Activated CD4-positive, alpha-beta T cell treated with anti-CD3 and anti-CD28 coated beads, Interleukin-10, Interleukin-2, amounts not matched to agents 100 ng/mL and 50 ng/mL, durations not matched to agents 16 hours and 8 hours (primary cell): ENCODE data around the gene AVL9.
"Not testable (repeated sequence)": the region's sequence is repeated elsewhere in the genome, so short reads cannot be mapped to it uniquely, and the experiment has no call there.

Experiments
- DNase-seq: peaks from one replicate; pipeline ENCODE4 v3.0.0-alpha.2; 2020

The AVL9 gene

DNA sequence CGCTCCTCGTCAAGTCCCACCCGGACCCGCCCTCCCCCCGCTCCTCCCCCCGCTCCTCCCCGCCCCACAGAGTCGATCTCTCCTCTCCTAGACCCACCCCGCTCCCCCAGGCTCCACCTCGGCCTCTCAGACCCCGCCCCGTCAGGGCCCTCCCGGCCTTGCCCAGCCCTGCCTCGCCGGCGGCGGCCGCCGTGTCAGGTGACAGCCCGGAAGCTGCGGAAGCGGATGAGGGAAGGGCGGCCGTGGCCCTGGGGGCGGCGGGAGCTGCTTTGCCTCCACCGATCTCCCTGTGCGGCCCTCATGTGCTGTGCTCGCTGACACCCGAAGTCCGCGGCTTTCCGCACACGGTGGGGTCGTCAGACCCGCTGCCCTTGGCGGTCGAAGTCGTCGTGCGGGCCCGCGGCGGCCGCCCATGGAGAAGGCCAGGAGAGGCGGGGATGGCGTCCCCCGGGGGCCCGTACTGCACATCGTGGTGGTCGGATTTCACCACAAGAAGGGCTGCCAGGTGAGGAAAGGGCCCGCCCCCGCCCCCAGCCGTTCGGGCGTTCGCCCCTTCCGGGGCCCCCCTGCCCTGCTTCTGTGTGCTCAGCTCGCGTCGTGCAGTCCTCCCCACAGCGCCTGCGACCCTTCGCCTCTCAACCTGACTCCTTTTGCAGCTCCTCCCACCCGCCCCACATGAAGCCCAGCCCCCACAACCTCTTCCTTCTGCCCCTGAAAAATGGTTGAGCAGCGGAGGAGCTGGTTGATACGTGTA is at the start of gene AVL9:
AVL9 (plus strand) TSS at position 192 of the 754 bp plus-strand sequence; CDS start at position 413, 221 bp downstream.
- DNase-seq: peak; percentile 99

DNA sequence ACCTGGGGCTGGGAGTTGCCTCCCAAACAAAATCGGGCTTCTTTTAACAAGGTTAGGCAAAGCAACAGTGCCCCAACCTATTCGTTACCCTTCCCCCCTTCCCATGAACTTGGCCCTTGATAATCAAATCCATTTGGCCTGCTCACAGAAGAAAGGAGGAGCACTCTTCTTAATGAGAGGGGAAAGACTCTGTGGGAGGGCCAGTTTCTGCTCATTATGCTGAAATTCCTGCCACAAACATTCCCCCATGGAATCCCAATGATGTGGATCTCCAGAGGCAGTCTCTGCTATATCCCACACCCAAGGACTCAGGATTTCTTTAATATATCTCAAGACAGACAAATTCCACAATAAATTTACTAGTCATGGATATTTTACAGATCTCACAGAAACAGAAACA is 48.1 kb upstream of the AVL9 start:
- no peak for DNase-seq

DNA sequence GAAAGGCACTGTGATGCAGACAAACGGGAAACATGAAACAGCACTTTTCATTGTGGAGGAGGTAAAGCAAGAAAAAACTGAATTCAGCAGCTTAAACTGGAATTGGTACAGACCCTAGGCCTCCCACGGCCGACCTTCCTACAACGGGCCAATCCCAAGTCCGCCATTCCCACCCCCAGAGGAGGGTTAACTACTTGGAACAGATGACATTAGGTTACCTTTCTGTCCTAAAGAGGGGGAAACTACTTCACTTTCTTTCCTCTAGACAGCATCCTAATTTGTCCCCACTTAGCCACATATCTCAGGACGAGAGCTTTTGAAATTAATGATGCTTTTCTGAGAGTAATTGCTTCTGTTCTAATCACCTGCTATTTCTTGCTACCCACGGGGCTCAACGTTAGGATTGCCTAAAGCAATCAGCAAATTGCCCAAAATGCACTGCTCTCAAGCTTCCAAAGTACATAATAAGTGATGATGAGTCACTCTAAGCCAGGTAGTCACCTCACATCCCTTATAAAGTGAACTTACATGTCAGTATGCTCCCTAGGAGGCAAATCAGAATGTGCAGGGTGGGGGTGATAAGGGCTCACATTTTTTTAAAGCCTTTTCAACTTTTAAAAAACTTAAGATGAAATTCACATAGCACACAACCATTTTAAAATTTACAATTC is 41.8 kb upstream of the AVL9 start:
- DNase-seq: no peak

DNA sequence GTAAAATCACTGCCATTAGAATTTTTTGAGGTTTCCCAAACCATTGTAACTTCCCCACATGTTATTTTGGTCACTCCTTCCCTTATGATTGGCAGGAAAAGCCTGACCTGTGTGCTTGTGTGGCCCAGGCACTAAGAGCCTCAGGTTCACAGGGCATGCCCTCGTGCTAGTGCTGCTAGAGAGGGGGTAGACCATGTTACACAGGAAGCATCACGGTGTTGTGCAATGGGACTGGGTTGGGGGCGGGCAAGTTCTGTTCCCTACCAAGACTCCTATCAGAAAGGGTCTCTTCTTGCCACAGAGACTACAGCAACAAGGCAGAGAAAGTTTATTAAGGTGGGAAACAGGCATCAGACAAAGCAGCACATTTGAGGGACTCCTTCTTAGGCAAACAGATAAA is 37.3 kb upstream of the AVL9 start:
- no peak for DNase-seq

DNA sequence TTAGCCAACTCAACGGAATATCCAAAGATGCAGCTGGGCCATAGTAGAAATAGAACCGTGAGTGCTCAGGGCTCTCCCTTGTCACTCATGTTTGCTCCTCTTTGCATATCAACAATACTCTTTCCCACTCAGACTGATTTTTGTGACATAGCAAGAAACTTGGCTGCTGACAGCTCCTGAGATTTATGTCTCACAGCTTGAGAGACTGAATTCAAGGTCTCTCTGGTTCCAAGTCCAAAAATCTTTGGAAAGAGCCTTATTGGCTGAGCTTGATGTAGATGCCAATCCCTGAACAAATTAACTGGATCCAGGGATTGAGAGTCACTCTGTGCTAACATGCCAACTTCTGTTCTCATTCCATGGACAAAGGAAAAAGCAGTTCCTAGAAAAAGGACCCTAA is 35.5 kb upstream of the AVL9 start:
- no peak for DNase-seq

DNA sequence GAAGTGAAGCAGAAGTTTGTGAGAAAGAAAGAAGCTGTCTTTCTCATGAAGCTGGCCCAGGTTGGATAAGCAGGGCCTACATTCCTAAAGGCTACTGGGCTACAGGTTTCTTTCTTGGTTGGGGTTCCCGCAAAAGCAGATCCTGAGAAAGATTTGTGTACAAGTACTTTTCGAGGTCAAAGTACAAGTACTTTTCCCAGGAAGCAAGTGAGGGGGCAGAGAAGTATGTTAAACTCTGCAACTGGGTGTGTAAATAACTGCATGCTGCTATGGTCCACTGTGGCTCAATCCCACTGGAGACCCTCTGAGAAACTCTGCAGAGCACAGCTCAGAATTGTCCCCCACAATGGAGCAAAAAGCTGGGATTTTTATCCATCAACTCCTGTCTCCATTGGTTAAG is 33.8 kb upstream of the AVL9 start:
- no peak for DNase-seq

DNA sequence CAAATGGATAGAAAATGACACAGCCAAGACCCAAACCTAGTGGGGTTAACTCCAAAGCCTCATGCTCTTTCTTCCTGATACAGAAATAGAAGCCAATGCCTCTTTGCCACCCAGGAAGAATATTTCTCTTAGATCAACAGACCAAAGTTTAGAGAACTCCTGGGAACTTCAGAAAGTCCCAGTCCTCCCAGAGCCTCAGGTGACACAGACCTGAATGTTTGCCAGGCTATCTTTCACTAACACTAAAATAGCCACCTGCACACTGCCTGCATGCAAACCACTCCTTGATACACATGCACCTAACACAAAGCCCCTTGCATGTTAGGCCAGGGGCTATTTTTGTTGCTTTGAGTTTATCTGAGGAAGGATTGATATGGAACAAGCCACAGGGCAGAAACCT is 32.8 kb upstream of the AVL9 start:
- DNase-seq: no peak

DNA sequence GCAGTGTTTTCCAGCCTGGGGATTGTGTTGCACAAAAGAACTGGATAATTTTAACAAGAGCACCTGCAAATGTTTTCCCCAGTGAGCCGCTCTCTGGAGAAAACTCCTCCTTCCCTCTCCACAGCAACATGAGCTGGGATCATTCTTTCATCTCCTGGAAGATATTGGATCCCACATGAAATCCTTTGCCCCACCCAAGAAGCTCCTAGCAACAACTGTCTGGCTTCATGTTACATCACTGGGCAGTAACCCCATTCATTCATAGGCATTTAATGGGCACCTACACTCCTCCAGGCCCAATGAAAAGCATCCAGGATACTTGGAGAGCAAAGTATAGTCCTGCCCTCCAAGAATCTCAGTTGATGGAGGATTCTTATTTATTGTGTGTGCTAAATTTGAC is 32.3 kb upstream of the AVL9 start:
- no peak for DNase-seq

DNA sequence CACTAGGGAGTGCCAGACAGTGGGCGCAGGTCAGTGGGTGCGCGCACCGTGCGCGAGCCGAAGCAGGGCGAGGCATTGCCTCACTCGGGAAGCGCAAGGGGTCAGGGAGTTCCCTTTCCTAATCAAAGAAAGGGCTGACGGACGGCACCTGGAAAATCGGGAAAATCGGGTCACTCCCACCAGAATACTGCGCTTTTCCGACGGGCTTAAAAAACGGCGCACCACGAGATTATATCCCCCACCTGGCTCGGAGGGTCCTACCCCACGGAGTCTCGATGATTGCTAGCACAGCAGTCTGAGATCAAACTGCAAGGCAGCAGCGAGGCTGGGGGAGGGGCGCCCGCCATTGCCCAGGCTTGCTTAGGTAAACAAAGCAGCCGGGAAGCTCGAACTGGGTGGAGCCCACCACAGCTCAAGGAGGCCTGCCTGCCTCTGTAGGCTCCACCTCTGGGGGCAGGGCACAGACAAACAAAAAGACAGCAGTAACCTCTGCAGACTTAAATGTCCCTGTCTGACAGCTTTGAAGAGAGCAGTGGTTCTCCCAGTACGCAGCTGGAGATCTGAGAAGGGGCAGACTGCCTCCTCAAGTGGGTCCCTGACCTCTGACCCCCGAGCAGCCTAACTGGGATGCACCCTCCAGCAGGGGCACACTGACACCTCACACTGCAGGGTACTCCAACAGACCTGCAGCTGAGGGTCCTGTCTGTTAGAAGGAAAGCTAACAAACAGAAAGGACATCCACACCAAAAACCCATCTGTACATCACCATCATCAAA is 30.5 kb upstream of the AVL9 start:
- not testable (repeated sequence) for DNase-seq

DNA sequence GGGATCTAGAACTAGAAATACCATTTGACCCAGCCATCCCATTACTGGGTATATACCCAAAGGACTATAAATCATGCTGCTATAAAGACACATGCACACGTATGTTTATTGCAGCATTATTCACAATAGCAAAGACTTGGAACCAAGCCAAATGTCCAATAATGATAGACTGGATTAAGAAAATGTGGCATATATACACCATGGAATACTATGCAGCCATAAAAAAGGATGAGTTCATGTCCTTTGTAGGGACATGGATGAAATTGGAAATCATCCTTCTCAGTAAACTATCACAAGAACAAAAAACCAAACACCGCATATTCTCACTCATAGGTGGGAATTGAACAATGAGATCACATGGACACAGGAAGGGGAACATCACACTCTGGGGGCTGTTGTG is 25.3 kb upstream of the AVL9 start:
- DNase-seq: not testable (repeated sequence)

DNA sequence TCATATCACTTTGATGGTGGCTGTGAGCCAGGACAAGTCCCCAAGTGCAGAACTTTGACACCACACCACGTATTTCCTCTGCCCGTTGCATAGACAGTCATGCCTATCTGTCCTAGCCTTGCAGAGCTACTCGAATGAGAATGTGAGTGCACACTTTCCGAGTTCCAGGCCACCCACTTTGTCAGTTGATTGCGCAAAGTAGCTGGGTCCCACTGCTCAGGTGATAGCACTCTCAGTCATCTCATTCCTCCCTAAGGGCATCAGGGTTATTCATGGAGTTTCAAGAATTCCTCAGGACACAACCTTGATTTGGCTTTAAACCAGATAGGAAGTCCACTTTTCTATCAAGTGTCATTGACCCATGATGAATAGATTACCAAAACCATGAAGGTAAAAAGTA is 24.4 kb upstream of the AVL9 start:
- DNase-seq: no peak

DNA sequence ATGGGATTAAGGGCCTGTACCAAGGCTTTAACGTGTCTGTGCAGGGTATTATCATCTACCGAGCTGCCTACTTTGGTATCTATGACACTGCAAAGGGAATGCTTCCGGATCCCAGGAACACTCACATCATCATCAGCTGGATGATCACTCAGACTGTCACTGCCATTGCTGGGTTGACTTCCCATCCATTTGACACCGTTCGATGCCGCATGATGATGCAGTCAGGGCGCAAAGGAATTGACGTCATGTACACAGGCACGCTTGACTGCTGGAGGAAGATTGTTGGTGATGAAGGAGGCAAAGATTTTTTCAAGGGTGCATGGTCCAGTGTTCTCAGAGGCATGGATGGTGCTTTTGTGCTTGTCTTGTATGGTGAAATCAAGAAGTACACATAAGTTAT is 23.3 kb upstream of the AVL9 start:
- no peak for DNase-seq

DNA sequence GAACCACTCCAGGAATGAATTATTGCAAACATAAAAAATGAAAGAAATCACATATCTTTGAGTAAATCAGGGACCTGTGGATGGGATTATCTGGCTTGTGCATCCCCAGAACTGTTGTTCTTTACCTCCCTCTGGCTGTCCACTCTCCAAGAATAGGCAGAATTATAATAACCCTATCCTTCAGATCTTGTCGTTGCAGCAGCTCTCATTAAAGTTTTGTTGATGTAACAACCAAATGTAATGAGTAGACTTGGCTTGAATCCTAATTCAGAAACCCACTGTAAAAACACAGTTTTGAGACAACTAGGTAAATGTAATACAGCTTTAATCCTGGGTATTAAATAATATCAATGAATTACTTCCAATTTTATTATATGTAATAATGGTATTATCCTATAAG is 21.3 kb upstream of the AVL9 start:
- no peak for DNase-seq

DNA sequence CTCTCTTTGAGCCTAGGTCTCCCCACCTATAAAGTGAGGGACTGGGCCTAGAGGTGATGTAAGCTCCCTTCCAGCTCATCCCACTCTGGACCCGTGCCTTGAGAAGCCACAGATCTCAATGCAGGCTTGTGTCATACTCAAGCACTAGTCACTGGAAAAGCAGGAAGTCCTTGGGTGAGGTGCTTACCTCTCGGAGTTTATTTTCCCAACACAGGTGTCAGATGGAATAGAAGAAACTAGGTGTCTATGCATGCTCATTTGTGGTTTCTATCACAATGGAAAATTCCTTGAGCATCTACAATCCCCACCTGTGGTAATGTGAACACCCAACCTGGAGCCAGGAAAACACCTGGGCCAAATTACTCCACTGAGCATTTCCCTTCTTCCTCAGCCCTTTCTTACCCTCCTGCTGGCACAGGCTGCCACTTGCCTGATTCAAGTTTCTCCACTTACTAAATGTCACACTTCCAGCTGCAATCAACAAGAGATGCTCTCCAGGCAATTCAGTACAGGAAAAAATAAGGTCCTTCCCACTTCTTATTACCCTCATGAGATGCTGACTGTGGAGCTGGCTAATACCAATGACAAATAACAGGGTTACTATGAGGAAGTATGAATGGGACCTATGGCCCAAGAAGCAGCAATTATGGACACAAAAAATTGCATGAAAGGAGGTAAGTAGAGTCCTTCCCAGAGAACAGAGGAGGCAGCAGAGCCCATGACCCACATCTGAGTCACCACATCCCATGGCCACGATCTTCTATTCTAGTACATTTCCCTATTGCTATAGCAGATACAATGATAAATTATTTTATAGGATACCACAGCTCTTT is 18.3 kb upstream of the AVL9 start:
- DNase-seq: no peak

DNA sequence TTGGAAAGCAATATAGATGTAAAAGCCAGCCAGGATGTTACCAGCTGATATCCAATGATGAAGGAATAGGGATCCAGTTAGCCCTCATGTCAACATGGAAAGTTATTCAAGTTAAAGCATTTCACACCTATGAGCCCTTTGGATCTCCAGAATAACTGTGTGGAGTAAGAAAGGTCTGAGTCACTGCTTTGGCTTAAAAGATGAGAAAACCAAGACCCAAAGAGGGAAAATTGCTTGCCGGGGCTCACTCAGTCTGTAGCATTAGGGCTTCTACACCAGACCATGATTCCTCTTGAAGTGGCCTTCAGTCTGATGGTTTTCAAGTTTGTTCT is 17.7 kb upstream of the AVL9 start:
- no peak for DNase-seq

DNA sequence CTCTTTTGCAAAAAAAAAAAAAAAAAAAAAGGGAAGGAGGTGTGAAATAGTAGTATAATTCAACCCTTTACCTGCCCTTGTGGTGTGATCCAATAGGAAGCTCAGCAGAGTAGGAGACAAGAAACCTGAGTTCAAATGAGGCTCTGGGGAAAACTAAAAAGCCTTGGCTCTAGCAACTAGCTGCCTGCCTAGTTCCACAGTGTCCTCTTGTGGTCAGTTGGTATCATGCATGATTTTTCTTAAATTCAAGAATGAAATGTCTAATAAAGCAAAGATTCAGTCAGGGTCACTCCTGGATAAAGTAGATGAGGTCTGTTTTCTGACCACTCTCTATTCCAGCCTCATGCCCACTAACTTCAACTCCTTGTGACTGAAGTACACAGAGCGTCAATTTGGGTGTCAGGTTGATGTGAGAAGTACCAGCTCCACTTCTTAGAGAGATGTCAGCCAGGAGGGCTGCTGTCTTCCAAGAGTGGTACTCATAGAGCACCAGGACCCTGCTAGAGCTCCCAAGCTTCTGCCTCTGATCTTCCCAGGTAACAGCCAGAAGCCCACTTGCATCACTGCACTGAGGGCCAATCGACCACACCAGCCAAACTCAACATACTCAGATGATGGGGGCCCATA is 15.6 kb upstream of the AVL9 start:
- DNase-seq: peak; percentile 31

DNA sequence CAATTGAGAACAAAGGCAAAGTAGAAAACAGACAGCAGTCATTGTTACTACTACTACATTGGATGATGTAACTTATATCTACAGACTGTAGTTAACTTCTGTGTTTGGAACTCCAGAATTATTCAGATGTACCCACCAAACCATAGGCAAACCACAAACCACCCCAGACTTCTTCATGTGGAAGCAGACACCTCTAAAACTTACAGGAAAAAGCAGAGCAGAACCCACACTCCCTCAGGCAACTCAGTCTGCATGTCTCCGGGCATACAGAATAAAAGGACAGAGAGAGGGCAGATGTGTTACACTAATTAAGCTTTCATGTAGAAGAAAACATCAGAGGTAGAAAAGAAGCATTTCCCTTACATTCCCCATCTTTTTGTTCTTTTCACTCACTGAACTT is 14.1 kb upstream of the AVL9 start:
- no peak for DNase-seq

DNA sequence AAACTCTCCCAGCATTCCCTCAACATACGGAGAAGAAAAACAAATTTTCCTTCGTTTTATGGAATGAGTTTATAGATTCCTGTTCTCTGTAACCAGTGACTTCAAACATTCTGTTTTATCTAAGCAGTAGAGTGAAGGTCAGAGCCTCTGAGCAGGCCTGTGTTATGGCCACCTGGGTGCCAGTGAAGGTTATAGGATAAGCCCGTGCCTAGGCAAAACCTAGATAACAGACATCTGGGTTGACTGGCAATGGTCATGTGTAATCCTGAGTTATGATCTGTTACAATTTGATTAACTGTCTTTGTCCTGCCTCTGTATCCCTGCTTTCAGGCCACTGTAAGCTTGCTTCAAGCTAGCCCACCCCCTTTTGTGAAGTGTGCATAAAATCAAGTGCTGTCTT is 13.4 kb upstream of the AVL9 start:
- no peak for DNase-seq

DNA sequence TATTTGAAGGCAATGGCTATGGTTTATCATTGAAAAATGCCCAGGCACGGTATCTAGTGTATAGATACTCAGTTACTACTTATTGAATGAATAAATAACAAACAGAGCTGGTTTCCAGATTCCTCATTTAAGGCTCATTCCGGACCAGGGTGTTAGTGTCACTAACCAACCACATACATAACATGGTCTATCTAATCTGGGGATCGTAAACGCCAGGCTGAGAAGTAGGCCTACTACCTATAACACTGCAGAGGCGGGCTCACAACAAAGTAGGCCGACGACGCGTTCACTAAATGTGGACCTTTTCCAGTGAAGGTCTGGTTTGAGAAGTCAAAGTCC is 5.5 kb upstream of the AVL9 start:
- no peak for DNase-seq

DNA sequence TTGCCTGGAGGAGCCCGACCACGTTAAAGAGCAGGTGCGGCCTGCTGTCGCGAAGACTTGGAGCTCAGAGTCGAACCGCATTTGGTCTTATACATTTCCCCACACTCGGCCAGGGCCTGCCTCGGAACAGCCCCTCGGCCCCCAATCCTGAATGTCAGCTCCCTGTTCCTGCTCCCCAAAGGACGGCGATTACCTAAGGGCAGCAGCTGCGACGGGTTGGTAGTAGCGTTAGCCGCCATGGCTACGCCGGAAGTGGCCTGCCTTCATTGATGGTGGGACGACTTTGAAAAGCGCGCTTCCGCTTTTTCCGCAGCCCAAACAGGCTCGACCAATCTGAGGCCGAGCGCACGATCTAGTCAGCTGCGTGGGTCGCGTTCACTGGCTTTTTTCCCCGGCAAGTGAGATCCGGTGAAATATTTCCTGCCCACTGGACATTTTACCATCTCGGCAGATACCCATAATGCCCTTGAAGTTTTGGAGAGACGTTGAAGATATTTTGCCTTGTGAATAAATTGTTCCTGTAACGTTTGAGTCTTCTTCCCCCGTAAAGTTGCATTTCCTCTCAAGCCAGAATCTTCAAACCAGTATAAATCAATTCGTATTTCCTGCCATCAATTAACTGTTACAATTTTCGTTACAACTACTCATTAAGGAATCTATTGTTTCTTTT is 5.0 kb upstream of the AVL9 start, which contains the start of gene LSM5:
LSM5 (minus strand) TSS at position 254 of the 670 bp plus-strand sequence; CDS start at position 239, 15 bp downstream.
- DNase-seq: peak; percentile 95

DNA sequence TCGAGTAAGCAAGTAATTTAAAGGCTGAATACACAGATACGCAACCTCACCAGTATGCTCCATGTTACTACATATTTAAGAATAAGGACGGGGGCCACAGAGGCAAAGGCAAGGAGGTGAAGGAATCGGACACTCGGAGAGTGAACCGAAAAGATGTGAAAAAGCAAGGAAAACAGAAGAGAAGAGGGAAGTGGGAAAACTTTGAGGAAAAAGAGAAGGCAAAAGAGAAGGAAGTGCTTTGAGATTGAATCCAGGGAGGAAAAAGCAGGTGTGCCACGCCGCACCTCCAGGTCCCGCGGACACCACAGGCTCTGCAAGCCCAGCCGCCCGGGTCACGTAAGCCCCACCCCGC is 367 bp upstream of the AVL9 start:
- no peak for DNase-seq
